Retinal pigment epithelial cell (primary cell): ENCODE data around the gene ROBO1.
"Not testable (repeated sequence)": the region's sequence is repeated elsewhere in the genome, so short reads cannot be mapped to it uniquely, and the experiment has no call there.

Source experiments
- DNase-seq: peaks from one replicate; pipeline ENCODE4 v3.0.0-alpha.2; 2010; ENCODE audit warnings: low read depth
- H3K4me3 ChIP-seq: 2 replicates; pipeline ENCODE4 v1.5.1; 2011; ENCODE audit warnings: mild to moderate bottlenecking, low read length, control low read depth, moderate library complexity
- TF ChIP-seq, protein P1 (sequence below): conservative IDR thresholded peaks from 2 replicates; pipeline ENCODE4 v1.5.1; 2011; ENCODE audit warnings: low read depth, low read length, control low read depth, inconsistent platforms

Gene ROBO1

GRCh38 chr3:78683284-78683683 lies 1084.5 kb downstream of the ROBO1 start:
- no peak overlapping the region for H3K4me3 ChIP-seq
- TF ChIP-seq, protein P1, sequence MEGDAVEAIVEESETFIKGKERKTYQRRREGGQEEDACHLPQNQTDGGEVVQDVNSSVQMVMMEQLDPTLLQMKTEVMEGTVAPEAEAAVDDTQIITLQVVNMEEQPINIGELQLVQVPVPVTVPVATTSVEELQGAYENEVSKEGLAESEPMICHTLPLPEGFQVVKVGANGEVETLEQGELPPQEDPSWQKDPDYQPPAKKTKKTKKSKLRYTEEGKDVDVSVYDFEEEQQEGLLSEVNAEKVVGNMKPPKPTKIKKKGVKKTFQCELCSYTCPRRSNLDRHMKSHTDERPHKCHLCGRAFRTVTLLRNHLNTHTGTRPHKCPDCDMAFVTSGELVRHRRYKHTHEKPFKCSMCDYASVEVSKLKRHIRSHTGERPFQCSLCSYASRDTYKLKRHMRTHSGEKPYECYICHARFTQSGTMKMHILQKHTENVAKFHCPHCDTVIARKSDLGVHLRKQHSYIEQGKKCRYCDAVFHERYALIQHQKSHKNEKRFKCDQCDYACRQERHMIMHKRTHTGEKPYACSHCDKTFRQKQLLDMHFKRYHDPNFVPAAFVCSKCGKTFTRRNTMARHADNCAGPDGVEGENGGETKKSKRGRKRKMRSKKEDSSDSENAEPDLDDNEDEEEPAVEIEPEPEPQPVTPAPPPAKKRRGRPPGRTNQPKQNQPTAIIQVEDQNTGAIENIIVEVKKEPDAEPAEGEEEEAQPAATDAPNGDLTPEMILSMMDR, result no peak
- DNase-seq, result no peak

DNA sequence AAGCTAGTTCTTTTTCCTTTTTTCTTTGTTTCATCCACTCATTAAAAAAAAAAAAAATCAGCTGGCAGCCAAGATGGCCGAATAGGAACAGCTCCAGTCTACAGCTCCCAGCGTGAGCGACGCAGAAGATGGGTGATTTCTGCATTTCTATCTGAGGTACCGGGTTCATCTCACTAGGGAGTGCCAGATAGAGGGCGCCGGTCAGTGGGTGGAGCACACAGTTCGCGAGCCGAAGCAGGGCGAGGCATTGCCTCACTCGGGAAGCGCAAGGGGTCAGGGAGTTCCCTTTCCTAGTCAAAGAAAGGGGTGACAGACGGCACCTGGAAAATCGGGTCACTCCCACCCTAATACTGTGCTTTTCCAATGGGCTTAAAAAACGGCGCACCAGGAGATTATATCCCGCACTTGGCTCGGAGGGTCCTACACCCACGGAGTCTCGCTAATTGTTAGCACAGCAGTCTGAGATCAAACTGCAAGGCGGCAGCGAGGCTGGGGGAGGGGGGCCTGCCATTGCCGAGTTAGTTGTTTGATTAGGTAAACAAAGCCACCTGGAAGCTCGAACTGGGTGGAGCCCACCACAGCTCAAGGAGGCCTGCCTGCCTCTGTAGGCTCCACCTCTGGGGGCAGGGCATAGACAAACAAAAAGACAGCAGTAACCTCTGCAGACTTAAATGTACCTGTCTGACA lies 1092.5 kb downstream of the ROBO1 start:
- not testable (repeated sequence) for DNase-seq, H3K4me3 ChIP-seq

GRCh38 chr3:78670746-78671145 lies 1097.1 kb downstream of the ROBO1 start:
- no peak overlapping the region for H3K4me3 ChIP-seq
- TF ChIP-seq, protein P1, result no peak
- DNase-seq, result no peak

DNA sequence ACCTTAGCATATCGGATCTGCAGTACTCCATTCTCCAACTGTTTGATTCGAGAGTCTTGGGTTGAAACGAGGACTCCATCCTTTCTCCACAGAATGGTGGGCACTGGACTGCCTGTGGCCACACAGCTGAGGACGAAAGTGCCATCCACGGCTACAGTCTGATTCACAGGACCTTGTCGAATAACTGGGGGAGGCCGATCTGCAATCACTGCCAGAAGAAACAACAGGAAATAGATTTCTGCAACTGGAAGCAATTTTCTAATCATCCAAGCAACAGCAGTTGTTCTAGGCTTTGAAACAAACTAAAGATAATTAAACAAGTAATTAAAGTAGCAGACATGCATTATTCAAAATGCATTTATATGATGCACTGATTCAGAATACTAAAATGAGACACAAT lies 1097.7 kb downstream of the ROBO1 start:
- TF ChIP-seq, protein P1, result no peak
- no peak for DNase-seq
- no peak overlapping the region for H3K4me3 ChIP-seq

DNA sequence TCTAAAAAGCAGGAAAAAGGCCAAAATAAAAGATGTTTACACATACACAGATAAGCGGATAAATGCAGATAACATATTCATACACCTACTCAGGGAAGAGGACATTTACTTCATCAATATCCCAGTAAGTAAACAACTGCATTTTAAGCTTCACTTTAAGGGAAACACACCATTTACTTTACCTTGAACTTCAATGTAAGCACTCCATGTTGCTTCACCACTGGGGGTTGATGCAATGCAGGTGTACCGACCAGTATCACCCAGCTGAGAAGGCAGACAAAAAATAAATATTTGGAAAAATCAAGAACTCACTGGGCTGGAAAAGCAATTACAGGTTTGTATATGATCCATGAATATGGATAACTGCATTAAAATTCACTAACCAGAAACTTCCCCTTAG lies 1099.5 kb downstream of the ROBO1 start:
- no peak for DNase-seq
- TF ChIP-seq, protein P1, result no peak
- no peak overlapping the region for H3K4me3 ChIP-seq

GRCh38 chr3:78666470-78666800 lies 1101.4 kb downstream of the ROBO1 start:
- TF ChIP-seq, protein P1, result no peak
- no peak overlapping the region for H3K4me3 ChIP-seq
- no peak for DNase-seq

DNA sequence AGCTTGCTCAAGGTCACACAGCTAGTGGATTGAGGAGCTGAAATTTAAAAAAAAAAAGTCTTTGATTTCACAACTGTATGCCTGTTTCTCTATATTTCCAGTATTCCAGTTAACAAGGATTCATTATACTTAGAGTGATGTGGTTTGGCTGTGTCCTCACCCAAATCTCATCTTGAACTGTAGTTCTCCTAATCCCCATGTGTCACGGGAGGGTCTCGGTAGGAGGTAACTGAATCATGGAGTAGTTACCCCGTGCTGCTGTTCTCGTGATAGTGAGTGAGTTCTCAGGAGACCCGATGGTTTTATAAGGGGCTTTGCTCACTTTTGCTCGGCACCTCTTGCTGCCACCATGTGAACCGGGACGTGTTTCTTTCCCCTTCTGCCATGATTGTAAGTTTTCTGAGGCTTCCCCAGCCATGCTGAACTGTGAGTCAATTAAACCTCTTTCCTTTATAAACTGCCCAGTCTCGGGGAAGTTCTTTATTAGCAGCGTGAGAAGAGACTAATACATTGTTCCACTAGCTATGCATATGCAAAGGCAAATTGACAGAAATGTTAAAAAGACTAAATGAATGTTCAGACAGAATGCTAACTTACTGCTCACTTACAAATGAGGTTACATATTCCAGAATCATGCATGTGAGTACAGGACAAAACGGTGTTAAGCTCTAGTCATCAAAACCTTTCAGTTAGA lies 1101.9 kb downstream of the ROBO1 start:
- DNase-seq, result no peak
- TF ChIP-seq, protein P1, result no peak
- no peak overlapping the region for H3K4me3 ChIP-seq
